NCI-H128 (cell line): ENCODE results near the gene PARD3B.

Experiments used
- DNase-seq: peaks from one replicate; lab custom pipeline; 2025; ENCODE audit not compliant: unreplicated experiment; lab: John Stamatoyannopoulos, UW

PARD3B gene

DNA sequence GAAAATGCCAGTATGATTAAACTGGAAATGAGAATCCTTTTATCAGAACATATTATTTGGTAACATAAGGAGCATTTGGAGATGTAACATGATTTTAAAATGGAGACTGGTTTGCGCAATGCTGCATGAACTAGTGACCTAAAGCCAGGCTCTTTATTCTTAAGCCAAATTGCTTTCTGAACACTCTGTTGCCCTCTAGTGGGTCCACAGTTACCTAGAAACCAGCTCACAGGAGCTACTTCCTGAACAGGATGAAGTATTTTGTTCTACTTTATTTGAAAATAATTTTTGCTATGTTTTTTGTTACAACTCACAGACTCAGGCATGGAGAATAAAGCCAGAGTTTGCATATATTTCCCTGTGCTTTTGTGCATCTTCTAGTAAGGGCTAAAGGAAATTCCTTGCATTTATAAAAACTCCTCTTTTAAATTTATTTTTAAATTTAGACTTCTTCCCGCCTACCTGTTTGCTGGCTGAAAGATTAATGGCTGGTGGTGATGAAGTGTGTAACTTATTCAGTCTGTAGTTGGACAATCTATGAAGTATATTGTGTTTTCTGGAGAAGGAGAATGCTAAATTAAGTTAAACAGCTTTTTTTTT is 146.7 kb downstream of the PARD3B start:
- DNase-seq: peak; percentile 6

DNA sequence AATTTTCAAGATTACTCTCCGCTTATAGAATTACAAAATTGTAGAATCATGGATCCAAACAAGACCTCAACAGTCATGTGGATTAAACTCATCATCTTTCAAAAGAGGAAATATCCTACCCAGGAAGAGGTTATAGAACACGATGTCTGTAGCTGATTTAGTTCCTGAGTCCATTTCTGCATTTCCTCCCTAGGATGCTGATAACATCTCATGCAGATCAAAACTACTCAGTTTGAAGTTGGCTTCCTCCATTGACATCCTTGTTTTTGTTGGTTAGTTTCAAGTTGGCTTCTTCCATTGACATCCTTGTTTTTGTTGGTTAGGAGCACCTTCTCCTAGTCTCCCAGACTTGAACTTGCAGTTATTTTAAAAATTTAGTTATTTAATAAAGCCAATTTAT is 147.5 kb downstream of the PARD3B start:
- DNase-seq: no peak

DNA sequence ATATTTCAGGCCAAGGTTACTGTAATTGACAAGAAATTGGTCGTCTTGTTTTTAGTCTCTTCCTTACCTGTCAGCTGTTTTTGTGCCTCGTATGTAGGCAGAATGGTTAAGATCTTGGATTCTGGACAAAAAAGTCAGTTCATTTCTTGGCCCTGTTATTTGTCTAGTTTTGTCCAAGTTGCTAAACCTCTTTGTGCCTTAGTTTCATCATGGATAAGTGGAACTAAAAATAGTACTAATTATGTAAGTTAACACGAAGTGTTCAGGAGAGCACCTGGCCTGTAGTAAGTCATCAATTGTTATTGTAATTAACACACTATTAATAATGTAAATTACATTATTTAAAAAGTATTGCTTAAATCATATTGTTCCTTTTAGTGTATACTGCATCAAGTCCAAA is 148.0 kb downstream of the PARD3B start:
- no peak for DNase-seq

GRCh38 chr2:204695506-204695905 is 150.2 kb downstream of the PARD3B start:
- DNase-seq: no peak

GRCh38 chr2:204696124-204696523 is 150.8 kb downstream of the PARD3B start:
- no peak for DNase-seq

GRCh38 chr2:204705243-204705932 is 160.1 kb downstream of the PARD3B start:
- DNase-seq: no peak

GRCh38 chr2:204706939-204707338 is 161.7 kb downstream of the PARD3B start:
- no peak for DNase-seq

DNA sequence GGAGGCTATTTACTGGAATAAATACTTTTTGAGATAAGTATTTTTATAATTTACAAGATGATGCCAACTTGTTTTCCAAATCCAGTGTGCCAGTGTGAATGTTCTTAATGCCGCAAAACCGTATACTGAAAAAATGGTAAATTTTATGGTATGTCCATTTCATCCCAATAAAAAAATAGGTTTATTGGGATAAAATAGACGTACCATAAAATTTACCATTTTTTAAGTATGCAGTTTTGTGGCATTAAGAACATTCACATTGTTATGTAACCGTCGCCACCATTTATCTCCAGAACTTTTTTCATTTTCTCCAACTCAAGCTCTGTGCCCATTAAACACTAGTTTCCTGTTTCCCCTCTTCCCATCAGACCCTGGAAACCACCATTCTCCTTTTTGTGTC is 167.9 kb downstream of the PARD3B start:
- DNase-seq: no peak

DNA sequence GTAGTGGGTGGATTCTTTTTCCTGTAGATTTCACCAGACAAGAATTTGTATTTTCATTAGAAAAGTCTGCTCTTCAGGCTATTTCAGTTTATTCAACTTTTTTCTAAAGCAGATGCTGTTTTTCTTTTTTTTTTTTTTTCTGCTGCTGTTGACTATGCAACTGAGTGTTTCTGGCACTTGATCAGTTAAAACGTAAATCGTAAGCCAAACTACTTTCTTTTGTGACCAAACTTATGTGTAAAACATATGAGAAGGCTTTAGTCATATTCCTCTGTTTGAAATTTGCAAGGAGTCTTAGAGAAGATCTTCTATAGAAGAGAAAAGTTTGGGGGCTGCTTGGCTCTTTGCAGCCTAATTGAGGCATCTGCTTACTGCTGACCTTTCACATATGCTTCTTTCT is 170.1 kb downstream of the PARD3B start:
- DNase-seq: no peak

GRCh38 chr2:204717591-204717990 is 172.3 kb downstream of the PARD3B start:
- no peak for DNase-seq

GRCh38 chr2:204718607-204719006 is 173.3 kb downstream of the PARD3B start:
- no peak for DNase-seq

GRCh38 chr2:204720874-204721273 is 175.6 kb downstream of the PARD3B start:
- DNase-seq: no peak

GRCh38 chr2:204722207-204722606 is 176.9 kb downstream of the PARD3B start:
- no peak for DNase-seq

- DNase-seq: no peak
These were observed 177.4 kb downstream of the PARD3B start for GRCh38 chr2:204722691-204723090.

DNA sequence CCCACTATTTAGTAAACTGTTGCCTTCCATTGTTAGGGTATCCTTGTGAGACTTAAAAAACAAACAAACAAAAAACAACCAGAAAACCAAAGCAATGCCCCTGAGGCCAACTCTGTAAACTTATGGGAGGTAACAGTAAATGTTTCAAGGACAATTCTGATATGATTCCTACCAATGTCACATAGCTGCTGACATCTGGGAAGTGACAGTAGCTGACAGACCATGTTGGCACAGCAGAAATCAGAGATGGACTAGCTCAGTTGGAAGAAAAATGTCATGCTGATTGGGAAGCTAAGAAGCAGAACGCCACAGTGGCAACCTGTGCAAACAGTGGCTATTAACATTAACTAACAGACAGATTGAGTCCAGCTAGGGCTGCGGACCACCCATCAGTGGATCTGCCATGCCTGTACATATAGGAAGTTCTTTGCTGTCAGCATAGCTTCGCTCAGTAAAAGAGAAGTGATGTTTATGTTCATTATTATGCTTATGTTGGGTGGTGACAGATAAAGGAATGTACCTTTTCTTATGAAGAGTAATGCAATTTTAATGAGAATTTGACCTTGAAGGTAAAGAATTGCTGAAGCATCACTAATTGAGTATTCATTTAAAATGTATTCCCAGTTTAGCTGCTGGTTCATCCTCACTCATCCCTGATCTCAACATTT is 180.6 kb downstream of the PARD3B start:
- no peak for DNase-seq

GRCh38 chr2:204726831-204727230 is 181.6 kb downstream of the PARD3B start:
- no peak for DNase-seq

GRCh38 chr2:204727368-204727767 is 182.1 kb downstream of the PARD3B start:
- no peak for DNase-seq

DNA sequence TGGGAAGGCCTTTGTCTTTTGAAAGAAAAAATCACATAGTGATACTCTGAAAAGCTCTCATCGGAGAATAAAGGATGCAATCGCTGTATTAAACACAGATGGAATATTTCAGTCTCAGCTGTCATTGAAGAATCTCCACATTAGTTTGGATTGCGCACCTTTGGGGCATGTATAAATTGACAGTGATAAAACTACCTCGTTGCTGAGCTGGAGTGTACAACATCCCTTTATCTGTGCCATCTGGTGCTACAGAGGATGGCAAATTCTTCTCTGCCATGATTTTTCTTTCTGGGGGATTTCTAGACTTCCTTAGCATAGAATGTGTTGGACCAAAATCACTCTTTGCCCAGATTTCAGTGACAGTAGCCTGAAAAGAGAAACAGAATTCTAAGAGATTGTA is 185.3 kb downstream of the PARD3B start:
- no peak for DNase-seq

DNA sequence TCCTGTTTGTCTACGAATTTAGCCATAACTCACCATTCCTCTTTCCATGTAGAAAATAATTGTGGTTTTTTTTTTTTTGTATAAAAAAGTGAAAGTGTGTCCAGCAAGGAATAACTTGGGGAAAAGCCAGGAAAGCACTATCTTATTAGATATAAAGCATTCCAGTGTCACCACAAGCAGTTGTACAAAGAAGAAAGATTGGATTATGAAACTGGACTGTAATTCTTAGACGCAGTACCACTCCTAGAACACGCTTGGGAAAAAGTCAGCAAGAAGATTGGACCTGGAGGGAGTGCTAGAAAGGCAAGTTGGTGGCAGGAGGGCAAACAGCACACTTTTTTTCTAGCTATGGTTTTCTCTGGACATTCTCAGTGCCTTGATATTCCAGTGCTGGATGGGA is 186.7 kb downstream of the PARD3B start:
- no peak for DNase-seq

DNA sequence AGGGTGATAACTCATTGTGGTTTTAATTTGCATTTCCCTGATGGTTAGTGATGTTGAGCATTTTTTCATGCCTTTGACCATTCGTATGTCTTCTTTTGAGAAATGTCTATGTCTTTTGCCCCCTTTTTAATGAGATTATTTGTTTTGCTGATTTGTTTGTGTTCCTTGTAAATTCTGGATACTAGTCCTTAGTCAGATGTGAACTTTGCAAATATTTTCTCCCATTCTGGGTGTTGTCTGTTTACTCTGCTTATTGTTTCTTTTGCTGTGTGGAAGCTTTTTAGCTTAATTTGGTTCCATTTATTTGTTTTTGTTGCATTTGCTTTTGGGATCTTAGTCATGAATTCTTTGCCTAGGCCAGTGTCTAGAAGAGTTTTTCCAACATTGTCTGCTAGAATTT is 192.0 kb downstream of the PARD3B start:
- no peak for DNase-seq

GRCh38 chr2:204738721-204739120 is 193.4 kb downstream of the PARD3B start:
- DNase-seq: no peak

DNA sequence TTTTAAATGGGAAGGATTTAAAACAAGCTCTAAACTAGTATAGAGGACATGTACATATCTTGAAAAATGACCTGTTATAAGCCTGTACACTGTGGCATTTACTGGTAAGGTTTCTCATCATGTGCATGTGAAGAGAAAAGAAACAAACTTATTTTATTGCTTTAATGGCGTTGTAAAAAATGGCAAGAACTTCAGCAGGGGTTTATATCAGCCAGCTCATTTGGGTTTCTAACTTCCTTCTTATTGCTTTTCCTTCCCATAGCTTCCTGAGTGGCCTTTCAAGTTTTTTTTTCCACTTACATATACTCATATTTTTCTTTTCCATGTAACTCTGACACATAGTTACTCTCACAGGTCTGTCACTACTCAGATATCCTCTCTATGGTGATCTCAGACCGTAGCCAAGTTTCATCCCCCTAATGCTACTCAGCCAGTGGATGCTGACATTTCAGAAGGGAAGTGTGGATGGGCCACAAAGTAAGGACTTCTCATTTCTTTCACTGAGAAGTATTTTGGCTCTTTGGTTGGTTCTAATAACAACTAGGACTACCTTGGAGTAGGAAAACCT is 198.2 kb downstream of the PARD3B start:
- no peak for DNase-seq
